ENCODE results near the gene PTPRG. TPM values are rescaled to one million over a fixed set of nuclear protein-coding genes. Genes with fewer than 3 reads are reported as not detected.

The PTPRG gene
- total RNA-seq, 3 donors from 2014 or later (not counting 1 experiment from before 2014, with no cell fraction given) = 1.0 to 2.9 (median 2.5) TPM

DNA sequence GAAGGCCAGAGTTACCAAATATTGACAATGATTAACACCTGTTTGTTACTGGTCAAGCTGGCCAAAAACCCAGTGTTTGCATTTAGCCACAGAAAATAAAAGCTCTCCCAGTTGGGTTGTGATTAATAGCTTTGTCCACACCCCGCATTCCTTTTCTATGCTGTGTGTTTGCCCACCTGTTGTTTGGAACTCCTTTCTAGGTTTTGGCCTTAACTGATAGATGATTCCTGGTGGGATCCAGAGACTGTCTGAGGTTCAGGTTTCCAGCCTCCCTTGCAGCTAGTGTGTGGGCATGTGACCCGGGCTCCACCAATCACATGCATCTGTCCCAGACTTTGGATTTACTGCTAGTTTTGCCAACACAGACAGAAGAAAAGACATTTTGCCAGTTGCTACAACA, 83.8 kb downstream of the PTPRG start:
- no peak overlapping the region for H3K27ac Mint-ChIP-seq
- Histone ChIP-seq H3K36me3 (ENCODE audit: control insufficient read depth, insufficient read depth, low read length) (no peaks in the 10 kb centered on the region), H3K9me3 (ENCODE audit: control insufficient read depth, insufficient read depth, low read length) (peaks cover 7% of the 10 kb centered on the region), H3K4me1 (ENCODE audit: control insufficient read depth, insufficient read depth, low read length) (no peaks in the 10 kb centered on the region), H3K27me3 (ENCODE audit: control insufficient read depth, insufficient read depth, low read length) (no peaks in the 10 kb centered on the region), H3K4me3 (ENCODE audit: low read length) (no peak overlapping the region), H3K27ac (ENCODE audit: low read length) (no peak overlapping the region)
- DNase-seq (no peak), ATAC-seq (no peak)
- no peaks in the 10 kb centered on the region for H3K4me1 Mint-ChIP-seq
- WGBS (ENCODE audit: insufficient coverage) = 93% methylated on average over 2 of the region's 2 CpGs
- TF ChIP-seq, protein P1, sequence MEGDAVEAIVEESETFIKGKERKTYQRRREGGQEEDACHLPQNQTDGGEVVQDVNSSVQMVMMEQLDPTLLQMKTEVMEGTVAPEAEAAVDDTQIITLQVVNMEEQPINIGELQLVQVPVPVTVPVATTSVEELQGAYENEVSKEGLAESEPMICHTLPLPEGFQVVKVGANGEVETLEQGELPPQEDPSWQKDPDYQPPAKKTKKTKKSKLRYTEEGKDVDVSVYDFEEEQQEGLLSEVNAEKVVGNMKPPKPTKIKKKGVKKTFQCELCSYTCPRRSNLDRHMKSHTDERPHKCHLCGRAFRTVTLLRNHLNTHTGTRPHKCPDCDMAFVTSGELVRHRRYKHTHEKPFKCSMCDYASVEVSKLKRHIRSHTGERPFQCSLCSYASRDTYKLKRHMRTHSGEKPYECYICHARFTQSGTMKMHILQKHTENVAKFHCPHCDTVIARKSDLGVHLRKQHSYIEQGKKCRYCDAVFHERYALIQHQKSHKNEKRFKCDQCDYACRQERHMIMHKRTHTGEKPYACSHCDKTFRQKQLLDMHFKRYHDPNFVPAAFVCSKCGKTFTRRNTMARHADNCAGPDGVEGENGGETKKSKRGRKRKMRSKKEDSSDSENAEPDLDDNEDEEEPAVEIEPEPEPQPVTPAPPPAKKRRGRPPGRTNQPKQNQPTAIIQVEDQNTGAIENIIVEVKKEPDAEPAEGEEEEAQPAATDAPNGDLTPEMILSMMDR (IDR thresholded peaks at IDR 0.05) = no peak
- H3K4me3 Mint-ChIP-seq = no peak overlapping the region
- H3K9me3 Mint-ChIP-seq = peaks cover 3 to 5% of the 10 kb centered on the region in 2 donors
- H3K36me3 Mint-ChIP-seq = no peaks in the 10 kb centered on the region
- H3K27me3 Mint-ChIP-seq (ENCODE audit: low read depth in 2 of 2) = no peaks in the 10 kb centered on the region
- intact Hi-C loops (cut with micrococcal nuclease) = no loop called here

DNA sequence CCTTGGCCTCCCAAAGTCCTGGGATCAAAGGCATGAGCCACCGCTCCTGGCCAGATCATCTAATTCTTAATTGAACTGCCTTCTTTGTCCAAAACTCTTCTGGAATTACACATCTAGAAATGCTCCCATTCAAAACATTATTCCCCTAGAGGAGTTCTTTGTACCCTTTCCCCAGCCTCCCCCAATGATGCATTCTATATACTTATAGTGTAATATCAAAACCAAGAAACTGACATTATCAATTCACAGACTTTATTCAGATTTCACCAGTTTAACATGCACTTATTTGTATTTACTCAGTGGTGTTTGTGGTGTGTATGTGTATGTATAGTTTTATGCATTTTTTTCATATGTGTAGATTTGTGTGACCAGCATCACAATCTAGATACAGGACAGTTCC, 85.0 kb downstream of the PTPRG start:
- H3K27ac ChIP-seq (ENCODE audit: low read length) = no peak overlapping the region
- WGBS (ENCODE audit: insufficient coverage) = 100% methylated on average over 1 of the region's 1 CpG

DNA sequence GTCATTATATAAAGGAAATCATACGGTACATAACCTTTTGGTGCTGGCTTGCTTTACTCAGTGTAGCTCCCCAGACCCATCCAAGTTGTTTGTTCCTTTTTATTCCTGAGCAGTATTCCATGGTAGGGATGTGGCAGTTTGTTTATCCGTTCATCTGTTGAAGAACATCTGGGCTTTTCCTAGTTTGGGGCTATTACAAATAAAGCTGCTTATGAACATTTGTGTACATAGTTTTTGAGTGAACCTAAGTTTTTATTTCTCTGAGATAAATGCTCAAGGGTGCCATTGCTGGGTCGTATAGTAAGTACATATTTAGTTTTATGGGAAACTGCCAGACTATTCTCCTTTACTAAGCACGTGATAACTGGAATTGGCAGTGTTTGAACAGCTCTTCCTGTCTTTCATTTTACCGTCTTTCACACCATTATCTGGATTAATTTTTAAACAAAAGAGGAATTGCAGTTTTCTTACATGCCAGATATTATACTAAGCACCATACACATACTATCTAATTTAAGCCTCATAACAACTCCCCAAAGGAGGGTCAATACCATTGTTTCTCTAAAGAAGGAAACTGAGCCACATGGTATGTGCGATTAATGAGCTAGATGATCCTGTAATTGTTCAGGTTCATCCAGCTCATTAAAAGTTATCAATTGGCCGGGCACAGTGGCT, 85.6 kb downstream of the PTPRG start:
- 81% methylated on average over 7 of the region's 7 CpGs for WGBS (ENCODE audit: insufficient coverage)
- Mint-ChIP-seq H3K27ac (no peak overlapping the region), H3K4me3 (no peak overlapping the region), H3K27me3 (ENCODE audit: low read depth in 2 of 2) (no peaks in the 10 kb centered on the region), H3K4me1 (no peaks in the 10 kb centered on the region), H3K36me3 (no peaks in the 10 kb centered on the region), H3K9me3 (peaks cover 2 to 3% of the 10 kb centered on the region in 2 donors)
- Histone ChIP-seq H3K9me3 (ENCODE audit: control insufficient read depth, insufficient read depth, low read length) (peaks cover 7% of the 10 kb centered on the region), H3K27ac (ENCODE audit: low read length) (no peak overlapping the region), H3K27me3 (ENCODE audit: control insufficient read depth, insufficient read depth, low read length) (no peaks in the 10 kb centered on the region), H3K4me1 (ENCODE audit: control insufficient read depth, insufficient read depth, low read length) (no peaks in the 10 kb centered on the region), H3K4me3 (ENCODE audit: low read length) (no peak overlapping the region), H3K36me3 (ENCODE audit: control insufficient read depth, insufficient read depth, low read length) (no peaks in the 10 kb centered on the region)
- no peak for DNase-seq
- TF ChIP-seq, protein P1 (IDR thresholded peaks at IDR 0.05) = no peak
- ATAC-seq = no peak
- intact Hi-C loops (cut with micrococcal nuclease) = no loop called here

More for the DNA sequence above, 85.0 kb downstream of the PTPRG start:
- Mint-ChIP-seq H3K4me1 (no peaks in the 10 kb centered on the region), H3K4me3 (no peak overlapping the region), H3K9me3 (peaks cover 2 to 3% of the 10 kb centered on the region in 2 donors), H3K27ac (no peak overlapping the region), H3K36me3 (no peaks in the 10 kb centered on the region), H3K27me3 (ENCODE audit: low read depth in 2 of 2) (no peaks in the 10 kb centered on the region)
- TF ChIP-seq, protein P1 (IDR thresholded peaks at IDR 0.05) = no peak
- intact Hi-C loops (cut with micrococcal nuclease) = no loop called here
- Histone ChIP-seq H3K36me3 (ENCODE audit: control insufficient read depth, insufficient read depth, low read length) (no peaks in the 10 kb centered on the region), H3K4me3 (ENCODE audit: low read length) (no peak overlapping the region), H3K9me3 (ENCODE audit: control insufficient read depth, insufficient read depth, low read length) (peaks cover 7% of the 10 kb centered on the region), H3K27me3 (ENCODE audit: control insufficient read depth, insufficient read depth, low read length) (no peaks in the 10 kb centered on the region), H3K4me1 (ENCODE audit: control insufficient read depth, insufficient read depth, low read length) (no peaks in the 10 kb centered on the region)
- DNase-seq (no peak), ATAC-seq (no peak)

DNA sequence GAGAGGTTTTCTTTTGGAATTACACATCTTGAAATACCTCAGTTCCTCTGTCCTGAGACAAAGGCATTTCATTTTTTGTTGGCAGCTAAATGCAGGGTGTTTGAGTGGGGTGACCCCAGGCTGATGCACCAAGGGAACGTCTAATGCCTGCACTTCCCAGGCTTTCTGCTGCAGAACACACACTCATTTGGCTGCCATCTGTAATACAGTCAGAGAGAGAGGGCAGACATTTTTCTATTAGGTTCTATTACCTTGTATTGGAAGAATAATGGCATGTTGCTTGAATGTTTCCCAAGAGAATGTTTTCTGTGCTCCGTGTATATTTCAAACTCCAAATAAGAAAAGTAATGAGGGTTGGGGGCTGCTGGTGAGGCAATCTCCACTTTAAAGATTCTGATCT, 87.1 kb downstream of the PTPRG start:
- Mint-ChIP-seq H3K27me3 (ENCODE audit: low read depth in 2 of 2) (no peaks in the 10 kb centered on the region), H3K27ac (no peak overlapping the region), H3K4me3 (no peak overlapping the region), H3K4me1 (no peaks in the 10 kb centered on the region), H3K36me3 (no peaks in the 10 kb centered on the region), H3K9me3 (peaks cover 0 to 3% of the 10 kb centered on the region in 2 donors)
- H3K27ac ChIP-seq (ENCODE audit: low read length) = no peak overlapping the region
- H3K9me3 ChIP-seq (ENCODE audit: control insufficient read depth, insufficient read depth, low read length) = peaks cover 3% of the 10 kb centered on the region
- TF ChIP-seq, protein P1 (IDR thresholded peaks at IDR 0.05) = no peak
- DNase-seq (no peak), ATAC-seq (no peak)
- H3K27me3 ChIP-seq (ENCODE audit: control insufficient read depth, insufficient read depth, low read length) = no peaks in the 10 kb centered on the region
- no peaks in the 10 kb centered on the region for H3K4me1 ChIP-seq (ENCODE audit: control insufficient read depth, insufficient read depth, low read length)
- no peaks in the 10 kb centered on the region for H3K36me3 ChIP-seq (ENCODE audit: control insufficient read depth, insufficient read depth, low read length)
- H3K4me3 ChIP-seq (ENCODE audit: low read length) = no peak overlapping the region
- WGBS (ENCODE audit: insufficient coverage) = 75% methylated on average over 2 of the region's 2 CpGs
- intact Hi-C loops (cut with micrococcal nuclease) = no loop called here

Measured in natural killer cell (primary cell).